ENCODE data around the gene TRIM59. TPM values are rescaled to one million over a fixed set of nuclear protein-coding genes. Genes with fewer than 3 reads are reported as not detected.

Gene TRIM59
- total RNA-seq, 1 donor from 2014 or later = 33.2 TPM

- Mint-ChIP-seq H3K4me1 (ENCODE audit: low read depth) (peaks cover 23% of the 10 kb centered on the region), H3K9me3 (peaks cover 5% of the 10 kb centered on the region), H3K36me3 (ENCODE audit: low read depth) (peaks cover 14% of the 10 kb centered on the region), H3K4me3 (peak overlapping the region; percentile 95), H3K27ac (peak overlapping the region; percentile 95), H3K27me3 (ENCODE audit: insufficient read depth) (peaks cover 12% of the 10 kb centered on the region)
- DNase-seq (ENCODE audit: low spot score) = no peak
- intact Hi-C loops (cut with micrococcal nuclease) = no loop called here
Measured at GRCh38 chr3:160450846-160451245, 1.3 kb upstream of the TRIM59 start.

GRCh38 chr3:160448845-160449635 lies 546 bp downstream of the TRIM59 start:
- Mint-ChIP-seq H3K9me3 (peaks cover 5% of the 10 kb centered on the region), H3K4me1 (ENCODE audit: low read depth) (peaks cover 34% of the 10 kb centered on the region), H3K4me3 (peak overlapping the region; percentile 95), H3K27me3 (ENCODE audit: insufficient read depth) (peaks cover 6% of the 10 kb centered on the region), H3K36me3 (ENCODE audit: low read depth) (peaks cover 26% of the 10 kb centered on the region), H3K27ac (peak overlapping the region; percentile 95)
- intact Hi-C loops (cut with micrococcal nuclease) = loop anchor here (1.0 to 5.0 kb wide), 9 partner anchors 8 to 773 kb away; partner anchors contain the start of genes IFT80, IL12A, KPNA4 and NMD3
- peak; percentile 6 for DNase-seq (ENCODE audit: low spot score)

- Mint-ChIP-seq H3K36me3 (ENCODE audit: low read depth) (peaks cover 33% of the 10 kb centered on the region), H3K27me3 (ENCODE audit: insufficient read depth) (no peaks in the 10 kb centered on the region), H3K4me1 (ENCODE audit: low read depth) (peaks cover 48% of the 10 kb centered on the region), H3K9me3 (peaks cover 5% of the 10 kb centered on the region), H3K4me3 (peak overlapping the region; percentile 56), H3K27ac (no peak overlapping the region)
- DNase-seq (ENCODE audit: low spot score) = no peak
- intact Hi-C loops (cut with micrococcal nuclease) = loop anchor here (5.0 kb wide), 1 partner anchor 775 kb away; the partner anchor contains the start of gene NMD3
Measured at GRCh38 chr3:160447544-160447943, 2.0 kb downstream of the TRIM59 start.

GRCh38 chr3:160446522-160447056 lies 3.0 kb downstream of the TRIM59 start:
- H3K4me1 Mint-ChIP-seq (ENCODE audit: low read depth) = peaks cover 56% of the 10 kb centered on the region

GRCh38 chr3:160445854-160446253 lies 3.7 kb downstream of the TRIM59 start:
- Mint-ChIP-seq H3K36me3 (ENCODE audit: low read depth) (peaks cover 41% of the 10 kb centered on the region), H3K4me3 (no peak overlapping the region)
- intact Hi-C loops (cut with micrococcal nuclease) = loop anchor here (5.0 kb wide), 1 partner anchor 776 kb away; the partner anchor contains the start of gene NMD3

More at GRCh38 chr3:160446522-160447056, 3.0 kb downstream of the TRIM59 start:
- intact Hi-C loops (cut with micrococcal nuclease) = loop anchor here (5.0 kb wide), 1 partner anchor 776 kb away; the partner anchor contains the start of gene NMD3
- Mint-ChIP-seq H3K27ac (no peak overlapping the region), H3K9me3 (peaks cover 5% of the 10 kb centered on the region), H3K4me3 (peak overlapping the region; percentile 71), H3K27me3 (ENCODE audit: insufficient read depth) (no peaks in the 10 kb centered on the region), H3K36me3 (ENCODE audit: low read depth) (peaks cover 39% of the 10 kb centered on the region)
- no peak for DNase-seq (ENCODE audit: low spot score)

GRCh38 chr3:160444411-160444810 lies 5.2 kb downstream of the TRIM59 start:
- Mint-ChIP-seq H3K4me3 (peak overlapping the region; percentile 0), H3K27me3 (ENCODE audit: insufficient read depth) (no peaks in the 10 kb centered on the region), H3K36me3 (ENCODE audit: low read depth) (peaks cover 48% of the 10 kb centered on the region), H3K27ac (peak overlapping the region; percentile 45), H3K4me1 (ENCODE audit: low read depth) (peaks cover 77% of the 10 kb centered on the region), H3K9me3 (no peaks in the 10 kb centered on the region)
- no peak for DNase-seq (ENCODE audit: low spot score)
- intact Hi-C loops (cut with micrococcal nuclease) = loop anchor here (1.0 kb wide), 1 partner anchor 24 kb away; no protein-coding TSS in a partner anchor

More at GRCh38 chr3:160445854-160446253, 3.7 kb downstream of the TRIM59 start:
- Mint-ChIP-seq H3K9me3 (peaks cover 5% of the 10 kb centered on the region), H3K4me1 (ENCODE audit: low read depth) (peaks cover 63% of the 10 kb centered on the region), H3K27me3 (ENCODE audit: insufficient read depth) (no peaks in the 10 kb centered on the region), H3K27ac (no peak overlapping the region)
- no peak for DNase-seq (ENCODE audit: low spot score)

- Mint-ChIP-seq H3K36me3 (ENCODE audit: low read depth) (peaks cover 63% of the 10 kb centered on the region), H3K9me3 (no peaks in the 10 kb centered on the region), H3K4me3 (no peak overlapping the region), H3K4me1 (ENCODE audit: low read depth) (peaks cover 80% of the 10 kb centered on the region), H3K27me3 (ENCODE audit: insufficient read depth) (no peaks in the 10 kb centered on the region), H3K27ac (no peak overlapping the region)
- DNase-seq (ENCODE audit: low spot score) = no peak
- intact Hi-C loops (cut with micrococcal nuclease) = loop anchor here (1.0 kb wide), 1 partner anchor 9 kb away; the partner anchor contains the start of gene TRIM59
Measured at GRCh38 chr3:160440687-160441086, 8.9 kb downstream of the TRIM59 start.

GRCh38 chr3:160437083-160437455 lies 12.5 kb downstream of the TRIM59 start:
- Mint-ChIP-seq H3K36me3 (ENCODE audit: low read depth) (peaks cover 62% of the 10 kb centered on the region), H3K4me1 (ENCODE audit: low read depth) (peaks cover 57% of the 10 kb centered on the region), H3K27ac (peak overlapping the region; percentile 40), H3K9me3 (no peaks in the 10 kb centered on the region), H3K4me3 (no peak overlapping the region), H3K27me3 (ENCODE audit: insufficient read depth) (no peaks in the 10 kb centered on the region)
- no peak for DNase-seq (ENCODE audit: low spot score)
- intact Hi-C loops (cut with micrococcal nuclease) = loop anchor here (2.0 kb wide), 1 partner anchor 14 kb away; no protein-coding TSS in a partner anchor

GRCh38 chr3:160435747-160436146 lies 13.8 kb downstream of the TRIM59 start:
- H3K27ac Mint-ChIP-seq = no peak overlapping the region
- H3K4me1 Mint-ChIP-seq (ENCODE audit: low read depth) = peaks cover 44% of the 10 kb centered on the region
- no peaks in the 10 kb centered on the region for H3K27me3 Mint-ChIP-seq (ENCODE audit: insufficient read depth)
- intact Hi-C loops (cut with micrococcal nuclease) = loop anchor here (2.0 kb wide), 1 partner anchor 13 kb away; no protein-coding TSS in a partner anchor
- H3K9me3 Mint-ChIP-seq = no peaks in the 10 kb centered on the region
- no peak for DNase-seq (ENCODE audit: low spot score)
- H3K36me3 Mint-ChIP-seq (ENCODE audit: low read depth) = peaks cover 65% of the 10 kb centered on the region
- no peak overlapping the region for H3K4me3 Mint-ChIP-seq

GRCh38 chr3:160435095-160435494 lies 14.5 kb downstream of the TRIM59 start:
- Mint-ChIP-seq H3K27me3 (ENCODE audit: insufficient read depth) (no peaks in the 10 kb centered on the region), H3K27ac (no peak overlapping the region)

GRCh38 chr3:160434071-160434470 lies 15.5 kb downstream of the TRIM59 start:
- no peak for DNase-seq (ENCODE audit: low spot score)
- intact Hi-C loops (cut with micrococcal nuclease) = no loop called here
- no peaks in the 10 kb centered on the region for H3K9me3 Mint-ChIP-seq
- H3K27me3 Mint-ChIP-seq (ENCODE audit: insufficient read depth) = no peaks in the 10 kb centered on the region
- peaks cover 57% of the 10 kb centered on the region for H3K36me3 Mint-ChIP-seq (ENCODE audit: low read depth)
- H3K4me3 Mint-ChIP-seq = no peak overlapping the region
- H3K27ac Mint-ChIP-seq = no peak overlapping the region
- H3K4me1 Mint-ChIP-seq (ENCODE audit: low read depth) = peaks cover 29% of the 10 kb centered on the region

More at GRCh38 chr3:160435095-160435494, 14.5 kb downstream of the TRIM59 start:
- Mint-ChIP-seq H3K4me3 (no peak overlapping the region), H3K4me1 (ENCODE audit: low read depth) (peaks cover 37% of the 10 kb centered on the region), H3K9me3 (no peaks in the 10 kb centered on the region), H3K36me3 (ENCODE audit: low read depth) (peaks cover 63% of the 10 kb centered on the region)
- DNase-seq (ENCODE audit: low spot score) = no peak
- intact Hi-C loops (cut with micrococcal nuclease) = no loop called here

- no peaks in the 10 kb centered on the region for H3K27me3 Mint-ChIP-seq (ENCODE audit: insufficient read depth)
- intact Hi-C loops (cut with micrococcal nuclease) = no loop called here
- DNase-seq (ENCODE audit: low spot score) = no peak
- H3K9me3 Mint-ChIP-seq = no peaks in the 10 kb centered on the region
- peaks cover 4% of the 10 kb centered on the region for H3K4me1 Mint-ChIP-seq (ENCODE audit: low read depth)
- no peak overlapping the region for H3K4me3 Mint-ChIP-seq
- H3K27ac Mint-ChIP-seq = no peak overlapping the region
- H3K36me3 Mint-ChIP-seq (ENCODE audit: low read depth) = peaks cover 52% of the 10 kb centered on the region
Measured at GRCh38 chr3:160427832-160428424, 21.7 kb downstream of the TRIM59 start.

Measured in activated T-helper 1 cell treated with anti-CD3 and anti-CD28 coated beads, Interleukin-12 subunit alpha, Interleukin-12 subunit beta, Interleukin-2, Interleukin-4 antibody, amounts not matched to agents 30 ng/mL and 10 ng/mL and 1 ng/mL, durations not matched to agents 14 hours and 24 hours and 36 hours (primary cell).